GM12891 (cell line): ENCODE data around the gene HMGCL.

ENCODE experiments used
- DNase-seq: peaks from one replicate; pipeline ENCODE4 v3.0.0; 2011; ENCODE audit warnings: low spot score; ENCODE audit not compliant: insufficient read length
- FAIRE-seq: peaks from 2 replicates; lab custom pipeline; 2011; peaks lifted over from hg19 to GRCh38; lab: Jason Lieb, UNC
- PAX5 ChIP-seq: IDR thresholded peaks from 2 replicates; pipeline ENCODE4 v1.6.1; 2011; ENCODE audit warnings: low read length, moderate library complexity, mild to moderate bottlenecking; ENCODE audit not compliant: insufficient read depth, severe bottlenecking
- POLR2A ChIP-seq: IDR thresholded peaks from 2 replicates; pipeline ENCODE4 v1.6.1; 2011; ENCODE audit warnings: low read depth, low read length, control low read depth
- POLR2AphosphoS5 ChIP-seq: IDR thresholded peaks from 2 replicates; pipeline ENCODE4 v1.6.1; 2011; ENCODE audit warnings: low read depth, low read length, control low read depth
- POU2F2 ChIP-seq: IDR thresholded peaks from 2 replicates; pipeline ENCODE4 v1.6.1; 2011; ENCODE audit warnings: low read depth, mild to moderate bottlenecking, control low read depth, low read length, moderate library complexity
- SPI1 ChIP-seq: IDR thresholded peaks from 2 replicates; pipeline ENCODE4 v1.6.1; 2011; ENCODE audit warnings: low read depth, low read length, control low read depth
- TAF1 ChIP-seq: IDR thresholded peaks from 2 replicates; pipeline ENCODE4 v1.6.1; 2011; ENCODE audit warnings: low read depth, low read length, control low read depth

The HMGCL gene

GRCh38 chr1:23774174-23774880, 50.9 kb downstream of the HMGCL start:
- FAIRE-seq (no peak), DNase-seq (no peak)
- TF ChIP-seq POLR2AphosphoS5: no peak
- no peak for TF ChIP-seq TAF1
- no peak for TF ChIP-seq POU2F2
- no peak for TF ChIP-seq PAX5
- TF ChIP-seq POLR2A: no peak
- TF ChIP-seq SPI1: no peak

DNA sequence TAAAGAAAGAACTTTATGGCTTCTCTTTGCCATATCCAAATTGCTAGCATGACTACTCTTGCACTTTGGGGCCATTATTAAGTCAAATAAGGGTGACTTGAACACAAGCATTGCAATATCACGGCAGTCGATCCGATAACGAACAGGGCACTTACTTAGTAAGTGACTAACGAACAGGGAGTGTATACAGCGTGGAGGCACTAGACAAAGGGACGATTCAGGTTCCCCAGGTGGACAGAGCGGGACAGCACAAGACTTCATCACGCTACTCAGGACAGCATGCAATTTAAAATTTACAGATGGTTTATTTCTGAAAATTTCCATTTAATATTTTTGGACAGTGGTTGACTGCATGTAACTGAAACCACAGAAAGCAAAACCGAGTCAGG, 52.4 kb downstream of the HMGCL start:
- TF ChIP-seq SPI1: no peak
- no peak for TF ChIP-seq TAF1
- no peak for TF ChIP-seq PAX5
- TF ChIP-seq POLR2A: no peak
- TF ChIP-seq POU2F2: no peak
- TF ChIP-seq POLR2AphosphoS5: no peak
- FAIRE-seq (no peak), DNase-seq (no peak)

DNA sequence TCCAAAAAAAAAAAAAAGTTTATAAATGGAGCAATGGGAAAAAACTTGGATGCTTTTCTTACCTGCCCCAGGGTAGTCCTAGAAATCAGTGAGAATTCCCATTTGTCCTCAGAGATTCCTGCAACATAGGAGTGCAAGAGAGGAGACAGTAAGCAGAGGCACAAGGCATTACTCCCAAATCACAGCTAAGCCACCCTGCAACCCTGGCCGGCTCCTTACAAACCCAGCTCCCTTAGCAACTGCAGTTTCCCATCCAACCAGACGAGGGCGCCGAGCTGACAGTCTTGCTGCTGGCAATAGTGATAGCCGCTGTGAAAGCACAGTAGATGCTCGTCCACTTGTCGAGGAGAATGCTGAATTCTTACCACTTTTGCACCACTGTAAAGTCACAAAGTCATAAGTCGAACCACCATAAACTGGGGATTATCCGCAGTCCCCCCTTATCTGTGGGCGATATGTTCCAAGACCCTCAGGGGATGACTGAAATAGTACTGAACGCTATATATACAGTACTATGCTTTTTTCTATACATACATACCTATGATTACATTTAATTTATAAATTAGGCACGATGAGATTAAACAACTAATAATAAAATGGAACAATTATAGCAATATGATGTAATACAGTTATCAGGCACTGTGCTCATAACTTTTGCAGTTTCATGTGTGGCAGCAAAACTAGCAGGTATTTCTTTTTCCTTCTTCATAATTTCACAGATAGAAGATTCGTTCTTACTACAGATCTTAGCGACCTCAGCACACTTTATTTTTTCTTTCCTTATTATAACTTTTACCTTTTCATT, 53.0 kb downstream of the HMGCL start:
- DNase-seq (peak; percentile 47), FAIRE-seq (peak; percentile 91)
- no peak for TF ChIP-seq TAF1
- no peak for TF ChIP-seq POLR2AphosphoS5
- no peak for TF ChIP-seq PAX5
- no peak for TF ChIP-seq POU2F2
- no peak for TF ChIP-seq POLR2A
- TF ChIP-seq SPI1: no peak

- TF ChIP-seq POLR2A (no peak), SPI1 (no peak), TAF1 (no peak), PAX5 (no peak), POLR2AphosphoS5 (no peak), POU2F2 (no peak)
- DNase-seq (no peak), FAIRE-seq (no peak)
Observed at GRCh38 chr1:23768733-23769132, 56.5 kb downstream of the HMGCL start.

- TF ChIP-seq POLR2A (no peak), SPI1 (no peak), PAX5 (no peak), POLR2AphosphoS5 (no peak), POU2F2 (no peak), TAF1 (no peak)
- FAIRE-seq: no peak
- no peak for DNase-seq
Observed at GRCh38 chr1:23763041-23763577, 62.1 kb downstream of the HMGCL start.

- DNase-seq (no peak), FAIRE-seq (no peak)
- TF ChIP-seq POLR2A (no peak), PAX5 (no peak), TAF1 (no peak), POLR2AphosphoS5 (no peak), SPI1 (no peak), POU2F2 (no peak)
Observed at GRCh38 chr1:23759277-23759676, 66.0 kb downstream of the HMGCL start.

GRCh38 chr1:23757812-23758211, 67.4 kb downstream of the HMGCL start:
- DNase-seq (no peak), FAIRE-seq (no peak)
- no peak for TF ChIP-seq POU2F2
- TF ChIP-seq TAF1: no peak
- TF ChIP-seq POLR2A: no peak
- TF ChIP-seq POLR2AphosphoS5: no peak
- no peak for TF ChIP-seq SPI1
- no peak for TF ChIP-seq PAX5

GRCh38 chr1:23756676-23757075, 68.6 kb downstream of the HMGCL start:
- TF ChIP-seq TAF1: no peak
- no peak for TF ChIP-seq PAX5
- TF ChIP-seq POU2F2: no peak
- TF ChIP-seq POLR2A: no peak
- TF ChIP-seq SPI1: no peak
- TF ChIP-seq POLR2AphosphoS5: no peak
- DNase-seq (no peak), FAIRE-seq (no peak)

DNA sequence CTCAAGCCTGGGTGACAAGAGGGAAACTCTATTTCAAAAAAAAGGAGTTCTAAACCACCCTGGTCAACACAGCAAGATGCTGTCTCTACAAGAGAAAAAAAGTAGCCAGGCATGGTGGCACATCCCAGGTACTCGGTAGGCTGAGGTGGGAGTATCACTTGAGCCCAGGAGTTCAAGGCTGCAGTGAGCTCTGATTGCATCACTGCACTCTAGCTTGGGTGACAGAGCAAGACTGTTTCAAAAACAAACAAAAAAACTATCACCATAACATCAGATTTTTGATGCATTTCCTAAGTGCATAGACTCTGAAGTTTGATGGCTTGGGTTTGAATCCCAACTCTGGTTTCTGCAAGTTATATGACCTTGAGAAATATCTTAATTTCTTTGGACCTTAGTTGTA, 72.3 kb downstream of the HMGCL start:
- TF ChIP-seq SPI1 (no peak), POLR2AphosphoS5 (no peak), TAF1 (no peak), POLR2A (no peak), PAX5 (no peak), POU2F2 (no peak)
- DNase-seq (no peak), FAIRE-seq (no peak)
